Trophoblast cell (in vitro differentiated cells and primary cell): ENCODE data around the gene MAST4.

Source experiments
- DNase-seq, 2 donors: peaks; one replicate each; pipeline ENCODE4 v3.0.0-alpha.2; 2016
- H2AFZ ChIP-seq: 2 replicates; pipeline ENCODE4 v1.6.1; 2013; ENCODE audit warnings: low read length, moderate library complexity, mild to moderate bottlenecking; ENCODE audit not compliant: insufficient read depth, poor library complexity
- H2AK5ac ChIP-seq: 2 replicates; pipeline ENCODE4 v1.6.1; 2013; ENCODE audit warnings: mild to moderate bottlenecking, low read length
- H2BK120ac ChIP-seq: 2 replicates; pipeline ENCODE4 v1.6.1; 2013; ENCODE audit warnings: low read length, mild to moderate bottlenecking, moderate library complexity; ENCODE audit not compliant: insufficient read depth, poor library complexity
- H2BK12ac ChIP-seq: 2 replicates; pipeline ENCODE4 v1.6.1; 2013; ENCODE audit warnings: mild to moderate bottlenecking, low read length, moderate library complexity
- H2BK5ac ChIP-seq: 2 replicates; pipeline ENCODE4 v1.6.1; 2013; ENCODE audit warnings: low read length, low read depth, moderate library complexity, mild to moderate bottlenecking; ENCODE audit not compliant: poor library complexity
- H3K14ac ChIP-seq: 2 replicates; pipeline ENCODE4 v1.6.1; 2013; ENCODE audit warnings: mild to moderate bottlenecking, low read length
- H3K18ac ChIP-seq: 2 replicates; pipeline ENCODE4 v1.6.1; 2013; ENCODE audit warnings: mild to moderate bottlenecking, low read length
- H3K23ac ChIP-seq: 2 replicates; pipeline ENCODE4 v1.6.1; 2013; ENCODE audit warnings: low read length
- H3K27ac ChIP-seq: 2 replicates; pipeline ENCODE4 v1.5.1; 2013; ENCODE audit warnings: low read depth, mild to moderate bottlenecking, inconsistent platforms, low read length, moderate library complexity
- H3K27me3 ChIP-seq: 2 replicates; pipeline ENCODE4 v1.6.1; 2013; ENCODE audit warnings: inconsistent platforms, mild to moderate bottlenecking, low read length, moderate library complexity; ENCODE audit not compliant: insufficient read depth
- H3K36me3 ChIP-seq, 2 experiments: 1 replicate in 1 of 2; 2 replicates in 1 of 2; pipeline ENCODE4 v1.6.1; 2013; ENCODE audit warnings: low read length in 2 of 2, mild to moderate bottlenecking in 2 of 2, moderate library complexity in 1 of 2; ENCODE audit not compliant: insufficient read depth in 2 of 2, control insufficient read depth in 1 of 2
- H3K4ac ChIP-seq: 2 replicates; pipeline ENCODE4 v1.6.1; 2013; ENCODE audit warnings: low read depth, mild to moderate bottlenecking, low read length, moderate library complexity
- H3K4me1 ChIP-seq, 2 experiments: 1 replicate in 1 of 2; 2 replicates in 1 of 2; pipeline ENCODE4 v1.6.1; 2013; ENCODE audit warnings: low read length in 2 of 2, mild to moderate bottlenecking in 2 of 2, moderate library complexity in 1 of 2; ENCODE audit not compliant: insufficient read depth in 2 of 2, control insufficient read depth in 1 of 2
- H3K4me2 ChIP-seq: 2 replicates; pipeline ENCODE4 v1.6.1; 2013; ENCODE audit warnings: inconsistent platforms, mild to moderate bottlenecking, low read length, moderate library complexity
- H3K4me3 ChIP-seq: 2 replicates; pipeline ENCODE4 v1.5.1; 2013; ENCODE audit warnings: mild to moderate bottlenecking, low read depth, low read length, inconsistent platforms
- H3K79me1 ChIP-seq: one replicate; pipeline ENCODE4 v1.6.1; 2013; ENCODE audit warnings: low read length
- H3K79me2 ChIP-seq: 2 replicates; pipeline ENCODE4 v1.6.1; 2013; ENCODE audit warnings: low read length, mild to moderate bottlenecking; ENCODE audit not compliant: control insufficient read depth, insufficient read depth, poor library complexity
- H3K9ac ChIP-seq: 2 replicates; pipeline ENCODE4 v1.6.1; 2013; ENCODE audit warnings: mild to moderate bottlenecking, low read length
- H3K9me3 ChIP-seq: 2 replicates; pipeline ENCODE4 v1.6.1; 2013; ENCODE audit warnings: low read depth, mild to moderate bottlenecking, control low read depth, inconsistent platforms, low read length; ENCODE audit not compliant: insufficient read depth
- H4K12ac ChIP-seq: 2 replicates; pipeline ENCODE4 v1.6.1; 2013; ENCODE audit warnings: low read depth, mild to moderate bottlenecking, low read length, moderate library complexity
- H4K8ac ChIP-seq: 2 replicates; pipeline ENCODE4 v1.6.1; 2013; ENCODE audit warnings: low read depth, mild to moderate bottlenecking, low read length, moderate library complexity
- H4K91ac ChIP-seq: one replicate; pipeline ENCODE4 v1.6.1; 2013; ENCODE audit warnings: low read depth, mild to moderate bottlenecking, low read length, moderate library complexity
- WGBS: extraction: QIAGEN DNeasy Blood & Tissue Kit; methylation state at CpG from one replicate; pipeline ENCODE4 v1.1.7; 2013; ENCODE audit warnings: missing lambda C conversion rate; ENCODE audit not compliant: insufficient read length, insufficient coverage; ENCODE audit errors: extremely low coverage; 5-methylcytosine and 5-hydroxymethylcytosine counted together

Gene MAST4

GRCh38 chr5:66880401-66880800 lies 284.2 kb downstream of the MAST4 start:
- Histone ChIP-seq H3K9ac (no peak overlapping the region), H3K36me3 (no peaks in the 10 kb centered on the region), H3K79me2 (no peaks in the 10 kb centered on the region), H3K9me3 (peaks cover 2% of the 10 kb centered on the region), H3K4me3 (no peak overlapping the region), H3K14ac (no peak overlapping the region), H3K18ac (no peak overlapping the region), H3K27me3 (no peaks in the 10 kb centered on the region), H2AK5ac (no peak overlapping the region), H2BK12ac (no peak overlapping the region), H3K23ac (no peak overlapping the region), H2AFZ (no peak overlapping the region), H4K8ac (no peak overlapping the region), H3K27ac (no peak overlapping the region), H4K91ac (no peak overlapping the region), H3K4ac (no peak overlapping the region), H3K4me1 (no peaks in the 10 kb centered on the region), H2BK5ac (no peak overlapping the region), H3K4me2 (no peak overlapping the region), H2BK120ac (no peak overlapping the region), H3K79me1 (peaks cover 2% of the 10 kb centered on the region), H4K12ac (no peak overlapping the region)
- DNase-seq: no peak
- no CpG with 5 or more reads among the region's 3 CpGs for WGBS

- H3K9ac ChIP-seq: no peak overlapping the region
- H3K79me1 ChIP-seq: peaks cover 2% of the 10 kb centered on the region
- no peak overlapping the region for H4K8ac ChIP-seq
- no peak for DNase-seq
- H3K79me2 ChIP-seq: no peaks in the 10 kb centered on the region
- H3K14ac ChIP-seq: no peak overlapping the region
- no peak overlapping the region for H4K12ac ChIP-seq
- no peak overlapping the region for H2BK5ac ChIP-seq
- H4K91ac ChIP-seq: no peak overlapping the region
- no peak overlapping the region for H3K27ac ChIP-seq
- no CpG with 5 or more reads among the region's 2 CpGs for WGBS
- H3K4me2 ChIP-seq: no peak overlapping the region
- H2AFZ ChIP-seq: no peak overlapping the region
- no peaks in the 10 kb centered on the region for H3K36me3 ChIP-seq
- H3K23ac ChIP-seq: no peak overlapping the region
- H2BK120ac ChIP-seq: peak overlapping the region; percentile 51
- H3K9me3 ChIP-seq: peaks cover 2% of the 10 kb centered on the region
- H3K27me3 ChIP-seq: no peaks in the 10 kb centered on the region
- H3K4me1 ChIP-seq: no peaks in the 10 kb centered on the region
- H2AK5ac ChIP-seq: no peak overlapping the region
- no peak overlapping the region for H3K4ac ChIP-seq
- H2BK12ac ChIP-seq: no peak overlapping the region
- no peak overlapping the region for H3K4me3 ChIP-seq
- H3K18ac ChIP-seq: no peak overlapping the region
Measured at GRCh38 chr5:66881480-66882161, 285.4 kb downstream of the MAST4 start.

GRCh38 chr5:66882606-66883227 lies 286.5 kb downstream of the MAST4 start:
- DNase-seq: peak; percentile 74 to 87
- no CpG with 5 or more reads among the region's 3 CpGs for WGBS
- no peak overlapping the region for H3K18ac ChIP-seq

GRCh38 chr5:66884564-66885243 lies 288.5 kb downstream of the MAST4 start:
- Histone ChIP-seq H4K91ac (no peak overlapping the region), H3K27ac (no peak overlapping the region), H3K9ac (no peak overlapping the region), H3K79me2 (no peaks in the 10 kb centered on the region), H3K27me3 (no peaks in the 10 kb centered on the region), H3K23ac (no peak overlapping the region), H3K79me1 (peaks cover 4% of the 10 kb centered on the region), H2BK5ac (no peak overlapping the region), H3K4ac (no peak overlapping the region), H2AK5ac (no peak overlapping the region), H2AFZ (no peak overlapping the region), H2BK120ac (no peak overlapping the region), H3K36me3 (no peaks in the 10 kb centered on the region), H3K9me3 (no peaks in the 10 kb centered on the region), H3K4me2 (no peak overlapping the region), H4K12ac (no peak overlapping the region), H3K18ac (no peak overlapping the region), H4K8ac (no peak overlapping the region), H3K4me1 (no peaks in the 10 kb centered on the region), H3K14ac (no peak overlapping the region), H2BK12ac (no peak overlapping the region), H3K4me3 (no peak overlapping the region)
- WGBS: no CpG with 5 or more reads among the region's 10 CpGs
- DNase-seq: no peak

More at GRCh38 chr5:66882606-66883227, 286.5 kb downstream of the MAST4 start:
- Histone ChIP-seq H2AFZ (no peak overlapping the region), H3K4me1 (no peaks in the 10 kb centered on the region), H3K36me3 (no peaks in the 10 kb centered on the region), H2BK12ac (no peak overlapping the region), H3K4ac (no peak overlapping the region), H3K27me3 (no peaks in the 10 kb centered on the region), H3K23ac (no peak overlapping the region), H3K9me3 (no peaks in the 10 kb centered on the region), H3K9ac (no peak overlapping the region), H3K79me2 (no peaks in the 10 kb centered on the region), H4K91ac (no peak overlapping the region), H3K4me3 (no peak overlapping the region), H4K12ac (no peak overlapping the region), H3K4me2 (no peak overlapping the region), H2BK5ac (no peak overlapping the region), H3K79me1 (peaks cover 2% of the 10 kb centered on the region), H3K27ac (no peak overlapping the region), H2BK120ac (peak overlapping the region; percentile 20), H3K14ac (no peak overlapping the region), H4K8ac (no peak overlapping the region), H2AK5ac (no peak overlapping the region)
